KOPT-K1 (cell line): Measurements from ENCODE around the gene UBE2L6.

ENCODE experiments used
- H3K27ac ChIP-seq: fragments of 200-600 bp; sonication (generic); 2 replicates; pipeline ENCODE4 v1.5.1; 2016; ENCODE audit warnings: antibody characterized with exemption, mild to moderate bottlenecking, low read depth, low read length; ENCODE audit not compliant: poor library complexity, severe bottlenecking
- H3K36me3 ChIP-seq: fragments of 200-600 bp; sonication (generic); 2 replicates; pipeline ENCODE4 v1.5.1; 2017; ENCODE audit warnings: antibody characterized with exemption, mild to moderate bottlenecking, low read length, moderate library complexity; ENCODE audit not compliant: insufficient read depth
- H3K9me3 ChIP-seq: fragments of 200-600 bp; sonication (generic); 2 replicates; pipeline ENCODE4 v1.5.1; 2017; ENCODE audit warnings: antibody characterized with exemption, low read length, mild to moderate bottlenecking; ENCODE audit not compliant: insufficient read depth, poor library complexity, severe bottlenecking

UBE2L6 gene

DNA sequence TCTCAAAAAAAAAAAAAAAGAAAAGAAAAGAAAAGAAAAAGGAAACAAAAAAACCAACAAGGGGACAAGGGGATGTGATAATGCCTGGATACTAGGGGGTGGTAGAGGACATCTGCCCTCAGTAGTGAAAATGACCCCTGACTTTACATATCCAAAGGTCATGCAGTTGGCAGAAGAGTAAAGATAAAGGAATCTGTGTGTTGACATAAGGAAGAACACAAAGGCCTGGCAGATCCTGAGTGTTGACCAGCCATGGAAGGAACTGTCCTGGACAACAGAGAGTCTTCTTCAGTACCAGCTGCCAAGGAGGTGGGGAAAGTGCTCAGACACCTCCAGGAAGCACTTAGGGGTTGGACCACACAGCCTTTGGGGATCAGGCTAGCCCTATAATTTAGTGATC, 64.6 kb downstream of the UBE2L6 start:
- Histone ChIP-seq H3K36me3 (no peaks in the 10 kb centered on the region), H3K9me3 (no peaks in the 10 kb centered on the region), H3K27ac (no peak overlapping the region)

DNA sequence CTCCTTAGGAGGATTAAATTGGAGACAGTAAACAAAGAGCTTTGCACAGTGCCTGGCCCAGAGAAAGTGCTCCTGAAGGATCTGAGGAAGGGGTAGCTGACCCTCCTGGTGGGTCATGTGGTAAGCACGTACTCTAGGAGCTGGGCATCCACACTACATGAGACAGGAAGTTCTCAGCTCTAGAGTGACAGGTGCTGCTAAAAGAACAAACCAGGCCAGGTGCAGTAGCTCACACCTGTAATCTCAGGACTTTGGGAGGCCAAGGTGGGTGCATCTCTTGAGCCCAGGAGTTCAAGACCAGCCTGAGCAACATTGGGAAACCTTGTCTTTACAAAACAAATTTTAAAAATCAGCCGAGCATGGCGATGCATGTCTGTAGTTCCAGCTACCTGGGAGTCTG, 65.1 kb downstream of the UBE2L6 start:
- H3K9me3 ChIP-seq, result no peaks in the 10 kb centered on the region
- no peaks in the 10 kb centered on the region for H3K36me3 ChIP-seq
- H3K27ac ChIP-seq, result no peak overlapping the region

DNA sequence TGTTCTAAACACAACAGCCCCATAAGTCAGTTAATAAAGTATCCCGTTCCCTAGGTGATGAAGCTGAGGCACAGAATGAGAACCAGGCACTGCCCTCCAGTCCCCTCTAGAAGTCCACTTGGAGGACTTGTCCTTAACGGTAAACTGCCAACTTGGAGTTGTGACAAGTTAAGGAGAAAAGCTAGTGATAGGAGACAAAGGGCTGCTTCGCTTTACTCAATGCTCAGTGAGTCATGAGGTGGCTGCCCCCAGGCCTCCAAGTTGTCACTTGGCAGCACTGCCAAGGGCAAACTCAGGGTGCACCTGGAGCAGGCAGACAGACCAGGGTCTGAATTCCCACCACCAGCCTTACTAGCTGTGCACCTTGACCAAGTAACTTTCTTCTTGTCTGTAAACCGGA, 65.5 kb downstream of the UBE2L6 start:
- Histone ChIP-seq H3K36me3 (no peaks in the 10 kb centered on the region), H3K27ac (no peak overlapping the region), H3K9me3 (no peaks in the 10 kb centered on the region)
